H1 (cell line): ENCODE measurements around the gene LHX5. TPM values are rescaled to one million over a fixed set of nuclear protein-coding genes. Genes with fewer than 3 reads are reported as not detected.

Experiments used
- BCL11A ChIP-seq, 2 experiments: IDR thresholded peaks; one replicate each; pipeline ENCODE4 v1.6.1; 2011; ENCODE audit warnings: low read depth in 2 of 2, low read length in 2 of 2, mild to moderate bottlenecking in 2 of 2
- BRCA1 ChIP-seq: IDR thresholded peaks from 2 replicates; pipeline ENCODE4 v1.6.1; 2012; ENCODE audit warnings: low read depth, low read length, improper control_type of control experiment
- CHD7 ChIP-seq: fragments of 300-600 bp; sonication (generic); IDR thresholded peaks from 2 replicates; pipeline ENCODE4 v1.7.1; 2012; ENCODE audit warnings: low read length, moderate library complexity, mild to moderate bottlenecking, inconsistent platforms; ENCODE audit not compliant: insufficient replicate concordance
- CREB1 ChIP-seq: IDR thresholded peaks from 2 replicates; pipeline ENCODE4 v1.6.1; 2012; ENCODE audit warnings: inconsistent platforms
- E2F6 ChIP-seq: IDR thresholded peaks from 2 replicates; pipeline ENCODE4 v1.6.1; 2012; ENCODE audit warnings: inconsistent platforms
- KDM4A ChIP-seq: IDR thresholded peaks from one replicate; pipeline ENCODE4 v1.7.1; 2012; ENCODE audit warnings: low read depth, mild to moderate bottlenecking, moderate library complexity, low read length, inconsistent platforms; ENCODE audit not compliant: severe bottlenecking
- SUZ12 ChIP-seq: fragments of 200-600 bp; sonication (generic); IDR thresholded peaks from 2 replicates; pipeline ENCODE4 v1.6.1; 2012; ENCODE audit warnings: mild to moderate bottlenecking, inconsistent platforms, low read length, moderate library complexity, mixed read lengths
- polyA plus RNA-seq, 7 experiments: library from polyadenylated mRNA; depleted of rRNA in 3 of 7; stranded (reverse) in 5 of 7; unstranded in 2 of 7; fragments of >200 nt in 5 of 7; fragments of 200-250 nt in 2 of 7; gene quantifications; 1 replicate in 5 of 7; 2 replicates in 1 of 7; 4 replicates in 1 of 7; pipeline versions ENCODE4 v1.2.1 to v1.2.3, GENCODE V29; 2011 to 2013; ENCODE audit warnings: missing spikeins in 2 of 7, mixed read lengths in 2 of 7
- total RNA-seq: library from RNA; stranded (reverse); fragmentation: NEBNext Ultra II Directional; extraction: Animal tissue kit (Norgen Biotek cat#: 25700); gene quantifications from 2 replicates; pipeline ENCODE4 v1.2.1, GENCODE V29; 2021

Gene LHX5
- total and polyA plus RNA-seq, 2 of the 8 experiments (the other 6 are each of a cell fraction or from before 2014, with no cell fraction given), result 0.47 to 1.1 TPM

GRCh38 chr12:113439301-113439597, 32.4 kb downstream of the LHX5 start (continued):
- TF ChIP-seq CHD7 (no peak), SUZ12 (no peak), BRCA1 (no peak), E2F6 (no peak), KDM4A (no peak), CREB1 (no peak), BCL11A (IDR thresholded peaks at IDR 0.05; ENCODE audit: low read depth in 2 of 2, low read length in 2 of 2) (no peak)
